Nephron progenitor cell (in vitro differentiated cells): ENCODE data around the gene THRAP3.
A peak's percentile ranks its signal among the peaks of the same experiment; 100 is the strongest.

ENCODE experiments used
- DNase-seq: peaks from one replicate; pipeline ENCODE4 v3.0.0; 2021
- H3K27ac Mint-ChIP-seq: 2 replicates; pipeline ENCODE4 v1.8.0; 2021; ENCODE audit warnings: mild to moderate bottlenecking, moderate library complexity, mixed read lengths
- H3K27me3 Mint-ChIP-seq: 2 replicates; pipeline ENCODE4 v1.8.0; 2021; ENCODE audit warnings: mild to moderate bottlenecking, low read depth, mixed read lengths; ENCODE audit not compliant: poor library complexity
- H3K36me3 Mint-ChIP-seq: 2 replicates; pipeline ENCODE4 v1.8.0; 2021; ENCODE audit warnings: low read depth, mixed read lengths
- H3K4me1 Mint-ChIP-seq: 2 replicates; pipeline ENCODE4 v1.8.0; 2021; ENCODE audit warnings: mixed read lengths
- H3K4me3 Mint-ChIP-seq: 2 replicates; pipeline ENCODE4 v1.8.0; 2021; ENCODE audit warnings: mild to moderate bottlenecking, moderate library complexity, mixed read lengths
- H3K9me3 Mint-ChIP-seq: 2 replicates; pipeline ENCODE4 v1.8.0; 2021; ENCODE audit warnings: mild to moderate bottlenecking, moderate library complexity, mixed read lengths
- TF ChIP-seq, protein P1 (sequence below): fragments of 200-600 bp; sonication (generic); IDR thresholded peaks from 2 replicates; pipeline ENCODE4 v1.5.0; 2021; ENCODE audit warnings: antibody characterized with exemption

The THRAP3 gene

DNA sequence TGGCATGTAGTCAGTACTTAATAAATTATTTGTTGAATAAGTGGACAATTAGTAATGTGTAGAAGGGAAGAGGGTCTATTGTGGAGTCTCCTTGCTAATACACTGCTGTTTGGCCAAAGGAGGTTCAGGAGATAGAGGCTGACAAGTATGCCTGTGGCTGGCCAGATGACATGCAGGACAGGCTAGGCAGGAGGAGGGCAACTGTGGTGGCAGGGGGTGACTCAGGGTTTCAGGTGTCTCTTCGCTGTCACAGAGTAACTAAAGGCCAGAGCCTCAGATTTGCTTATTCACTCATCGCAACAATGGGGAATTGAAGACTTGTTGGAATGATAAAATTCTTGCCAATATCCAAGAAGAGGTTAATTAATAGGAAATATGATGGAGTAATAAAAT lies 33.1 kb downstream of the THRAP3 start:
- Mint-ChIP-seq H3K4me1 (peaks cover 14% of the 10 kb centered on the region), H3K36me3 (peaks cover 56% of the 10 kb centered on the region), H3K27ac (peak overlapping the region; percentile 65), H3K9me3 (no peaks in the 10 kb centered on the region), H3K27me3 (peaks cover 6% of the 10 kb centered on the region), H3K4me3 (no peak overlapping the region)
- no peak for DNase-seq
- TF ChIP-seq, protein P1, sequence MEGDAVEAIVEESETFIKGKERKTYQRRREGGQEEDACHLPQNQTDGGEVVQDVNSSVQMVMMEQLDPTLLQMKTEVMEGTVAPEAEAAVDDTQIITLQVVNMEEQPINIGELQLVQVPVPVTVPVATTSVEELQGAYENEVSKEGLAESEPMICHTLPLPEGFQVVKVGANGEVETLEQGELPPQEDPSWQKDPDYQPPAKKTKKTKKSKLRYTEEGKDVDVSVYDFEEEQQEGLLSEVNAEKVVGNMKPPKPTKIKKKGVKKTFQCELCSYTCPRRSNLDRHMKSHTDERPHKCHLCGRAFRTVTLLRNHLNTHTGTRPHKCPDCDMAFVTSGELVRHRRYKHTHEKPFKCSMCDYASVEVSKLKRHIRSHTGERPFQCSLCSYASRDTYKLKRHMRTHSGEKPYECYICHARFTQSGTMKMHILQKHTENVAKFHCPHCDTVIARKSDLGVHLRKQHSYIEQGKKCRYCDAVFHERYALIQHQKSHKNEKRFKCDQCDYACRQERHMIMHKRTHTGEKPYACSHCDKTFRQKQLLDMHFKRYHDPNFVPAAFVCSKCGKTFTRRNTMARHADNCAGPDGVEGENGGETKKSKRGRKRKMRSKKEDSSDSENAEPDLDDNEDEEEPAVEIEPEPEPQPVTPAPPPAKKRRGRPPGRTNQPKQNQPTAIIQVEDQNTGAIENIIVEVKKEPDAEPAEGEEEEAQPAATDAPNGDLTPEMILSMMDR = no peak

DNA sequence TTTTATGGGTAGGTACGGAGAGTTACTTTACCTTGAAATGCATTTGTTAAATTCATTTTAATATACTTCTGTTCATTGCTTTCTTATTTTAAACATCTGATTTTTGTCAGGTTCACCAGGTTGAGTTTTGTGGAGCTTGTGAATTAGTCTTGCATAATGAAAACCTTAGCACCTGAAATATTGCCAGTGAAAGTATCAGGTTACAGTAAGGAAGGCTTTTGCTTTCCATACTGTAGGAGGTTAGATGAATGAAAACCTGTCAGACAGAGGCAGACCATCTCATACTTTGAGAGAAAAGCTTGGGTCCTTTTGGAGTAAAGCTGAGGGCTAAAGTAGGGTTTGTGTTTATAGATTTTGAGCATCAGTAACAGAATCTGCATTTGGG lies 34.7 kb downstream of the THRAP3 start:
- no peak for DNase-seq
- no peak overlapping the region for H3K4me3 Mint-ChIP-seq
- peaks cover 6% of the 10 kb centered on the region for H3K27me3 Mint-ChIP-seq
- peaks cover 21% of the 10 kb centered on the region for H3K4me1 Mint-ChIP-seq
- peak overlapping the region; percentile 48 for H3K27ac Mint-ChIP-seq
- peaks cover 62% of the 10 kb centered on the region for H3K36me3 Mint-ChIP-seq
- TF ChIP-seq, protein P1 = no peak
- no peaks in the 10 kb centered on the region for H3K9me3 Mint-ChIP-seq

DNA sequence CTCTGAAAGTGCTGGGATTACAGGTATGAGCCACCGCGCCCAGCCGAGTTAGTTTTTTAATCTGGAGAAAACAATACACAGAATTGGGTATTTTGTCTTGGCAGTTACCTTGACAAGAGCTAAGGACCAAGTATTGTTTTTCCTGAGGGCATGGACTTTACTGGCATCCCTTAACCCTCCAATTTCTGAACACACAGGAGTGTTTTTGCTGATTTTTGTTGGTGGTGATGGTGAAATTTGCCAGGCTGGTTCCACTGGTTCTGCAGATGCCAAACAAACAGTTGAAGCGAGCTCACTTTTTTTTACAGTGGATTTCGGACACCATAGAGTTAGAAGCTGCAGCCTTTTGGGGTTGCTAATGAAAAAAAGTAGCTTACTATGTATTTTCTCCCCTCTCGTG lies 44.7 kb downstream of the THRAP3 start:
- DNase-seq = no peak
- no peaks in the 10 kb centered on the region for H3K9me3 Mint-ChIP-seq
- H3K4me3 Mint-ChIP-seq = no peak overlapping the region
- no peaks in the 10 kb centered on the region for H3K27me3 Mint-ChIP-seq
- no peak overlapping the region for H3K27ac Mint-ChIP-seq
- H3K36me3 Mint-ChIP-seq = peaks cover 52% of the 10 kb centered on the region
- peaks cover 5% of the 10 kb centered on the region for H3K4me1 Mint-ChIP-seq
- TF ChIP-seq, protein P1 = no peak

DNA sequence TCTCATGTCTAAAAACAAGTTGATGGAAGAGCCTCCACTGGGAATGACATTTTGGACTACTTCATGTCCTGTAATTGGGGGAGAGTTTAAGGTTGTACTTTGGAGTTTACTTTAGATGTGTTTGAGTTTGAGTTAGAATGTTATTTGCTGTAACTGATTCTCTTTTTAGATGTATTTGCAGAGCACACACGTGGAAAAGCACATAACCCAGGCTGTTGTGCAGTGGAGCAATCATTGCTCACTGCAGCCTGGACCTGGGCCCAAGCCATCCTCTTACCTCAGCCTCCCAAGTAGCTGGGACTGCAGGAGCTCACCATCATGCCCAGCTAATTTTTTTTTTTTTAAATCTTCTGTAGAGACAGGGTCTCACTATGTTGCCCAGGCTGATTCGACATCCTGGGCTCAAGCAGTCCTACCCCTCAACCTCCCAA lies 45.2 kb downstream of the THRAP3 start:
- no peak overlapping the region for H3K27ac Mint-ChIP-seq
- H3K36me3 Mint-ChIP-seq = peaks cover 52% of the 10 kb centered on the region
- no peaks in the 10 kb centered on the region for H3K27me3 Mint-ChIP-seq
- TF ChIP-seq, protein P1 = no peak
- H3K4me1 Mint-ChIP-seq = peaks cover under 1% of the 10 kb centered on the region
- H3K4me3 Mint-ChIP-seq = no peak overlapping the region
- no peak for DNase-seq
- H3K9me3 Mint-ChIP-seq = no peaks in the 10 kb centered on the region

DNA sequence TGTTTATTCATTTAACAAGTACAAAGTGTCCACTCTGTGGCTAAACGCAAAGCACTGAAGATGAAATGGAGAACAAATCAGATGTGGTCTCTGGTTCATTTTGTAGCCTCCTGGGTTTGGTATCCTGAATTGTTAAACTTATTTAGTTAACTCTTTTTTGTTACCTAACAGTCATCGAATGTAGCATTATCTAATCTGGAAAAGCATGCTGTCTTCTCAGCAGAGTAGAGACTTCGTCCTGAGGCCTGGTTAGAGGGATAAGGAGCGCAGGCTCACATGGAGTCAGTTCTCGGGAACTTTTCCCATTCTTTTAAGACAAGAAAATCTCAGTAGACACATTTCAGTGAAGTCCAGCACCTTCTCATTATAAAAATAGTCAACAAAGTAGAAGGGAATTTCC lies 48.8 kb downstream of the THRAP3 start:
- no peaks in the 10 kb centered on the region for H3K4me1 Mint-ChIP-seq
- TF ChIP-seq, protein P1 = no peak
- H3K27ac Mint-ChIP-seq = no peak overlapping the region
- DNase-seq = no peak
- H3K4me3 Mint-ChIP-seq = no peak overlapping the region
- H3K36me3 Mint-ChIP-seq = peaks cover 55% of the 10 kb centered on the region
- no peaks in the 10 kb centered on the region for H3K9me3 Mint-ChIP-seq
- H3K27me3 Mint-ChIP-seq = no peaks in the 10 kb centered on the region

DNA sequence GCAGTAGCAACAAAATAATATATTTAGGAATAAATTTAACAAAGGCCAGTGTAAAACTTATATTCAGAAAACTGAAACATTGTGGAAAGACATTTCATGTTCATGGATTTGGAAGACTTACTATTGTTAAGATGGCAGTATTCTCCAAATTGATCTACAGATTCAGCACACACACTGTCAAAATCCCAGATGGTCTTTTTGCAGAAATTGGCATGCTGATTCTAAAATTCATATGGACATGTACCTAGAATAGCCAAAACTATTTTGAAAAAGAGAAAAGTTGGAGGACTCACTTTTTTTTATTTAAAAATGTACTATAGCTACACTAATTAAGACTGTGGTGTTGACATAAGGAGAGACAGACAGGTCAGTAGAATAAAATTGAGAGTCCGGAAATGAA lies 50.0 kb downstream of the THRAP3 start:
- H3K4me3 Mint-ChIP-seq = no peak overlapping the region

More for the DNA sequence above, 50.0 kb downstream of the THRAP3 start:
- no peaks in the 10 kb centered on the region for H3K9me3 Mint-ChIP-seq
- TF ChIP-seq, protein P1 = no peak
- no peaks in the 10 kb centered on the region for H3K4me1 Mint-ChIP-seq
- no peak for DNase-seq
- H3K27me3 Mint-ChIP-seq = no peaks in the 10 kb centered on the region
- no peak overlapping the region for H3K27ac Mint-ChIP-seq
- H3K36me3 Mint-ChIP-seq = peaks cover 49% of the 10 kb centered on the region
